HG03025 (cell line): Measurements from ENCODE around the gene ARL16.
A peak's percentile ranks its signal among the peaks of the same experiment; 100 is the strongest.

Experiments used
- ATAC-seq: cut with Tn5 transposase; IDR thresholded peaks from one replicate; pipeline ENCODE4 v1.9.1; 2021; ENCODE audit warnings: mild to moderate bottlenecking, moderate library complexity; ENCODE audit not compliant: unreplicated experiment, low FRiP score

ARL16 gene

DNA sequence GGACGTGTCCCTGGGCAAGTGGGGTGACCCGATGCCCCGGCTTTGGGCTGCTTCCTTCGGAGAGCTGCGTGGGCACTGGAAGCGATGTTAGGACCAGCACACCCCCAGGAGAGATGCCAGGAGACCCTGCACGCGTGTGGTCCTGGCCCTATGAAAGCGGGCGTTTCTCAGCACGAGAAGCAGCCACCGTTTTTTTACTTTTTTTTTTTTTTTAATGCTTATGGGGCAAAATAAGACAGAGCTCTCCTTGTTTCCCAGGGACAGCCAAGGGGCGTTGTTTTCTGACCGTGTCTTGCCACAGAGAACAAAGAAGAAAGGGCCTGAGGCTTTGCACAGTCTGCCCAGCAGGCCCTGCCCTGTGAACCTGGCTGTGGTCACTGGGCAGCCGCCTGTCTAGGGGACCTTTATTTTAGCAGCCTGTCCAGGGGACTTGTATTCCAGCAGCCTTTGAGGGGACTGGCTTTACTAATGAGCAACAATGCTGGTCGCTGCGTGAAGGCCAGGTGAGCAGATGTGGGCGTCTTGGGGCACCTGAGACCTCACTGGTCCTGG lies 29.5 kb upstream of the ARL16 start:
- no peak for ATAC-seq

GRCh38 chr17:81712468-81713003 lies 28.9 kb upstream of the ARL16 start:
- ATAC-seq = no peak

DNA sequence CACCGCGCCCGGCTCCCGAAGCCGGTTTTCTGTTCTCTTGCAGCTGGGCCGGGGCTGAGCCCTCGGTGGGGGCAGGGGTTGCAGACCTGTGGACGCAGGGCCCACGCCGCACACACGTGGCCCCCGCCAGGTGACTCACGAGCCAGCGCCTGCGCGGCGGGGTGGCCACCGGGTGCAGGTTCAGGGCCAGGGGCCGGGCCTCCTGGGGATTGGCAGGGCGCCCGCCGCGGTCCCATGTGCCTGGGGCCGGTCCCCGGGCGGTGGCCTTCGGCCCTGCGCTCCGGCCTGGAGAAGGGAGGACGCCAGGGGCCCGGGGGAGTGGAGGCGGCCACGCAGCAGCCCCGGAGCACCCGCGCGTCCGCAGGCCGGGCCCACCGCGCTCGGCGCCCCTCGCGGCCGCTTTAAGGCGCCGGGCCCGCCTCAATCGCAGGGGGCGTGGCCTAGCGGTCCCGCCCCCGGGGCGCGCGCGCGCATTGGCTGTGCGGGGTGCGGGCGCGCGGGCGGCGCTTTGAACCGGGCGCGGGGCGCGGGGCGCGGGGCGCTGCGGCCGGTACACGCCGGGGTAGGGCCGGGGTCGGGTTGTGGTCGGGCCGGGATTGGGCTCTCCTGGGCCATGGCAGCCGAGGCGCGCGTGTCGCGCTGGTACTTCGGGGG lies 28.3 kb upstream of the ARL16 start, which contains the start of gene SLC25A10:
Gene SLC25A10 (plus strand): TSS at position 471 of the 654 bp plus-strand sequence. CDS start 143 bp downstream, at position 614.
- no peak for ATAC-seq

DNA sequence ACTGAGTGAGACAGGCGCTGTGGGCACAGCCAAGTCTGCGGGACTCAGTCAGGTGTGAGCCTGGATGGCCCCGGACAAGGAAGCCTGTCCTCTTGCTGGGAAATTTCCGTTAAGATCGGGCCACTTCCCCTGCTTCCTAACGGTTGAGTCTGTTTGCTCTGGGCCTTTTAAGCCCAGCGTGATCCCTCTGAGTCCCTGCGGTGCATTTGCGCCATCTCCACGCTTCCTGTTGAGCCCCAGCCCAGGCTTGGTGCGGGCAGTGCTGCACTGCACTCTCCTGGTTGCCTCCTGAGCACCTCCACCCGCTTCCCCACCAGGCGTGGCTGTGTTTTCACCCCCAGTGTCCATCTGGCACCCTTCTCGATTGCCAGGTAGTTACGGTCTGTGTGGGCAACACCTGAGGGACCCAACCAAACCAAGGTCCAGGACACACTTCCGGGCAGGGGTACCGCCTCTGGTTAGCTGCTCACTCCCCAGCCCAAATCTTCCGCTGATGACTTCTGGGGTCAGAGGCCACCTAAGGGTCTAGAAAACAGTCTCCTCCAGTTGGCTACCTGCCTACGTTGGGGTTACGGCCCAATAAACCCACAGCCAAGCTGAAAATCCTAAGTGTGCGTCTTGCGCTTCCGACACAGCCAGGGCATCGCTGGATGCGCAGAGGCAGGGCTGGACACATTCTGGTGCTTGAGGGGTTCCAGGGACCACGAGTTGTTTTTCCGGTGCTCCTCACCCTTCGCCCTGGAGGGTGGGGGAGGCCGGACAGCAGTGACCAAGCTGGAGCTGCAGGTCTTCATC lies 27.1 kb upstream of the ARL16 start:
- no peak for ATAC-seq

DNA sequence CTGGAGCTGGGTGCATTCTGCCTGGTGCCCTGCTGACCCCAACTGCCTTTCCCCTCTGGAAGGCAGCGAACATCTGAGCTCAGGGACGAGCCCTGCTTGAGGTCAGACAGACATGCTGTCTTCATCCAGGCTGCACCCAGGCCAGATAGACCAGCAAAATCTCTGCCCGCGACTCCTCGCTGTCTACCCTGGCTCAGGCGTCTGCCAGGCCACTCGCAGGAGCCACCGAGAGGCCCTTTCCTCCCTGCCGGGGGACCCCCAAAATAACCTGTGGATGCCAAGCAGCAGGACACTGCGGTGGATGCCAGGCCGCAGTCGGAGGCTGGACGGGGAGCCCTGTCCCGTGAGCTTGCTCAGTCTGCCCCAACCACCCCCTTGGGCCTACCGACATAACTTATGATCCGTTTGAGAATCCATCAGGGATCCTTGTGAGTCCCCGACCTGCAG lies 25.2 kb upstream of the ARL16 start:
- no peak for ATAC-seq

DNA sequence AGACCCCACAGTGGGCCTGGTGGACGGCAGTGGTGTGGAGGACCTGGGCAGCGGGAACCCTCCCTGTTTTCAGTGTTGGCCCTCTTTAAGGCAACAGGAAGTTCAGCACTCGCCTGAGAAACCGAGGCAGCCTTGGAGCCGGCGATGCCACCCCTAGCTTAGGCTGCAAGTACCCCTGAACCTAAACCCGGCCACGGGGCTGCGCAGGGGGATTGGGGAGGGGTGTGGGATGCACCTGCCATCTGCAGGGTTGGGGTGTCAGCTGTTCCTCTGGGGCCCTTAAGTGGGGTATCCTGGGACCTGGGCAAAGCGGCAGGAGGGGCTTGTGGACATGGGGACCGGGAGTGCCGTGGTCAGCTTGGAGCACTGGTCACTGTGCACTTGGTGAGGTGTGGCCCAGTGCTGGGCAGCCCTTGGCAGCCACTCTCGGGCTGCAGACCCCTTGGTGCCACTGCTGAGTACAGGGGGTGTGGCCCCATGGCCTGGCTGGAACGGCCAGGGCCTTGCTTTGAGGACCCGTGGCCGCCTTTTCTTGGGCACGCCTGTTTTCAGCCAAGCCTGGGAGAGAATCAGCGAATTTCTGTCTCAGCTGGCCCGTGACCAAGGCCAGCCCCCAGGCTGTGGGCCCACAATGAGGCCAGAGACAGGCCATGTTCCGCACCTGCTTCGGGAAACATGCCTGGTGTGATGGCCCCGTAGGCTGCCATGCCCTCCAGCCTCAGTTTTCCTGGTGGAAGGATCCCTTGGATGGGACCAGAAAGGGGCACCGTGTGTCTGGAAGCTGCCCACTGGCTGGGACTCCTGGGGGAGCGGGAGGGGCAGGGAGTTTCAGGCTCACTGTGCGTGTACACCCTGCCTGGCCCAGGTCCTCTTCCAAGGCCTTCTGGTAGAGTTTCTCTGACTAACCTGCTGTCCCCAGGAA lies 24.4 kb upstream of the ARL16 start:
- no peak for ATAC-seq

DNA sequence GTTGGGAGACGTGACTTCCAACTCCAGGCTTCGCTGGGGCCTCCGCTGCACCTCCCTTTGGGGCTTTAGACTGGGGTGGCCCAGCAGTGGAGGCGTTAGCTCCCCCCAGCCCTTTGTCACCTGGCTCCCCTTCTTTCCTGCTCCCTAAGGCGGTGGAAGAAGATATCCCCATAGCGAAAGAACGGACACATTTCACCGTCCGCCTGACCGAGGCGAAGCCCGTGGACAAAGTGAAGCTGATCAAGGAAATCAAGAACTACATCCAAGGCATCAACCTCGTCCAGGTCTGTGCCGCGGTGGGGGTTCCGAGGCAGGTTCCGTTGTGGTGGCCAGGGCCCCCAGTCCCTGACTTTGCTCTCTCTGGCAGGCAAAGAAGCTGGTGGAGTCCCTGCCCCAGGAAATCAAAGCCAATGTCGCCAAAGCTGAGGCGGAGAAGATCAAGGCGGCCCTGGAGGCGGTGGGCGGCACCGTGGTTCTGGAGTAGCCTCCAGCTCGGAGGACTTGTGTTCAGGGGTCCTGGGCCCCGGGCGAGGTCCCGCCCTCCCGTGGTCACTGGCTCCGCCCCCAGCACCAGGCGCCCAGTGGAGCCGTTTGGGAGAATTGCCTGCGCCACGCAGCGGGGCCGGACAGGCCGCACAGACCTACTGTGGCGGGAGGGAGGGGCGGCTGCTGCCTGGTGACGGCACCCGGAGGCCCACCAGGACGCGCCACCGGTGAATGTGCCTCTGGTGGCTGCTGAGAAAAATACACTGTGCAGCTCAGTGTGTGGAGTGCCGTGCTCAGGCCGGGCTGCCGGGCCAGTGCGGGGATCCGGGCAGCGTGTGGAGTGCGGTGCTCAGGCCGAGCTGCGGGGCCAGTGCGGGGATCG lies 23.4 kb upstream of the ARL16 start:
- no peak for ATAC-seq

GRCh38 chr17:81706232-81706611 lies 22.6 kb upstream of the ARL16 start:
- no peak for ATAC-seq

DNA sequence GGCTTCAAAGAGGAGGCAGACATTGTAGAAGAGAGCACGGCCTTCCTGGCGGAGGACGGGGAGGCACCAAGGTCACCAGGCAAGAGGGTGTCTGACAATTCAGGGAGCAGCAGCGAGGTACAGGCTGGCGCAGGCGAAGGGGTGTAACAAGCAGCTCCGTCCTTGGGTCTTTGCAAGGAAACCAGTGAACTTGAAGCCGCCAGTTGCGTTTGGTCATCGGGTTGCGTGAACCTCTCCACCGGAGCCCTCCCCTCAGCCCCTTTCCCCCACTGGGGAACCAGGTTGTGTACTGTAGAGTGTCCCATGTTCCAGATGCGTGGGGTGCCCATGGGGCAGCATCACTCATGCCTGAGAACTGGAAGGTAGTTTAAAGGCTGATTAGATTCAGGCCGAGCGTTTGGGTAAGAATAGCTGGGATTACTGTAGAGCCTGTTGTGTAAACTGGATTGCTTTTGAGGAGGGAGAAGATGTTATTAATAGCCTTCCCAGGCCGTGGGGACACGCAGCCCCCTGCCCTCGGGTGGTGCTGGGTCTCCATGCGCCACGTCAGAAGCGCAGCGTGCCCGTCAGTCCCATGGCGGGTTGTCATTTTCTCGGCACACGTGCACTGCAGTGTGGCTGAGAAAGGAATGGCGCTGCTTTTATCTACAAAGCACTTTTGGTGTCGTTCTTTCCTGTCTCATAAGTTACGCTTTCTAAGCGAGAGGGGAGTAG lies 22.1 kb upstream of the ARL16 start:
- no peak for ATAC-seq

GRCh38 chr17:81703747-81704654 lies 20.4 kb upstream of the ARL16 start:
- no peak for ATAC-seq

- ATAC-seq = peak; percentile 78
These were observed 19.5 kb upstream of the ARL16 start, which contains the start of gene MRPL12 for GRCh38 chr17:81702934-81703746. Gene MRPL12, plus strand, starts transcription at chr17:81703367. Its CDS starts 135 bp downstream, at chr17:81703502.

DNA sequence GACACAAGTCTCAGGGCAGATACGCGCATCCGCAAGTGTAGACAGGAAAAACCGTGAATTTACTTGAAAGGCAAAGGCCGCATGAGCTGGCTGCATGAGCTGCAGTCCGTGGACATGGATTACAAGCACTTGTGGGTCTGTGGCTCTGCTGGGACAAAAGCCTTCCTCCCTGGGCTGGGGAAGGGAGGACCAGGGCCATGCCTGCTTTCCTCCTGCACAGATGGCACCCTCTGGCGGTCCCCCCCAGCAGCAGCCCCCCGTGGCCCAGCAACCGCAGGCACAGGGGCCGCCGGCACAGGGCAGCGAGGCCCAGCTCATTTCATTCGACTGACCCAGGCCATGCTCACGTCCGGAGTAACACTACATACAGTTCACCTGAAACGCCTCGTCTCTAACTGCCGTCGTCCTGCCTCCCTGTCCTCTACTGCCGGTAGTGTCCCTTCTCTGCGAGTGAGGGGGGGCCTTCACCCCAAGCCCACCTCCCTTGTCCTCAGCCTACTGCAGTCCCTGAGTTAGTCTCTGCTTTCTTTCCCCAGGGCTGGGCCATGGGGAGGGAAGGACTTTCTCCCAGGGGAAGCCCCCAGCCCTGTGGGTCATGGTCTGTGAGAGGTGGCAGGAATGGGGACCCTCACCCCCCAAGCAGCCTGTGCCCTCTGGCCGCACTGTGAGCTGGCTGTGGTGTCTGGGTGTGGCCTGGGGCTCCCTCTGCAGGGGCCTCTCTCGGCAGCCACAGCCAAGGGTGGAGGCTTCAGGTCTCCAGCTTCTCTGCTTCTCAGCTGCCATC lies 17.9 kb upstream of the ARL16 start:
- no peak for ATAC-seq

GRCh38 chr17:81700353-81701287 lies 17.0 kb upstream of the ARL16 start:
- no peak for ATAC-seq

DNA sequence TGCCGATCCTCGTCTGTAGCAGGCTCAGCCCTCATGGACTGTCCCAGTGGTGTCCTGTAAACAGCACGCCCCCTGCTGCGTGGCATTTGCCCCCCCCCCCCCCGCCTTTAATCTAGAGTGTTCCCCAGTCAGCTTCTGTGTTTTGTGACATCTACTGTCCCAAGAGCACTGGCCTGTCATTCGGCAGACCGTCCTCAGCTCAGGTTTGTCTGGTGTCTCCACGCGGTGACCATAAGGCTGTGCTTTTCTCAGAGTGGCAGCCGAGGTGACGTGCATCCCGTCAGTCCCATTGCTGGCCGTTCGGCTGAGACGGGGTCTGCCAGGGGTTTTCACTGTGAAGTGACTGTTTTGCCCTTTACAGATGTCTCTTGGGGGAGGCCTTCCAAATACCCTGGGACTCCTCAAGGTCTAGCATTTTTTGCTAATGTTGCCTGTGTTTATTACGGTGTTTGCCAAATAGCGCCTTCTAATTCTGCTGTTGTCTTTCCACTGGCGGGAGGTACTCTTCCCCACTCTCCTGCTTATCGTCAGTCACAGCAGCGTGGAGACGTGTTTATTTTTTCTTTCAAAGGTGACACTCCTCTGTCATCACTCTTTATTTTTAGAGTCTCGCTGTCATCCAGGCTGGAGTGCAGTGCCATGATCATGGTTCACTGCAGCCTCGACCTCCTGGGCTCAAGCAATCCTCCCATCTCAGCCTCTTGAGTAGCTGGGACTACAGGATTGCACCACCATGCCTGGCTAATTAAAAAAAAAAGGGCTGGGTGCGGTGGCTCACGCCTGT lies 13.9 kb upstream of the ARL16 start:
- ATAC-seq = no peak
